H1 (cell line): Measurements from ENCODE around the gene STAT4. TPM values are rescaled to one million over a fixed set of nuclear protein-coding genes. Genes with fewer than 3 reads are reported as not detected.

Experiments used
- CTCF ChIA-PET: fragments of 300-600 bp; sonication (Branson Sonifier 250); formaldehyde crosslinking; loops from one replicate; lab custom pipeline; 2021; ENCODE audit not compliant: partially characterized antibody; lab: Charles Lee
- POLR2A ChIA-PET: fragments of 300-600 bp; sonication (Branson Sonifier 250); formaldehyde crosslinking; loops from one replicate; lab custom pipeline; 2021; ENCODE audit warnings: inconsistent platforms; ENCODE audit not compliant: partially characterized antibody; lab: Charles Lee
- DNase-seq, 2 experiments: peaks; one replicate each; pipeline versions ENCODE4 v3.0.0 to v3.0.0-alpha.2; 2010 to 2022; ENCODE audit warnings: low spot score in 2 of 2, low read depth in 1 of 2, mixed read lengths in 1 of 2
- FAIRE-seq: peaks from 2 replicates; lab custom pipeline; 2011; peaks lifted over from hg19 to GRCh38; lab: Jason Lieb, UNC
- H2AFZ ChIP-seq: 2 replicates; pipeline ENCODE4 v1.8.1; 2012; ENCODE audit warnings: low read length, inconsistent platforms
- H2AK5ac ChIP-seq: 2 replicates; pipeline ENCODE4 v1.6.1; 2013; ENCODE audit warnings: low read depth, low read length
- H2BK120ac ChIP-seq: replicated peaks from 2 replicates; pipeline ENCODE3; 2013; ENCODE audit warnings: low read depth, low read length, inconsistent platforms
- H2BK12ac ChIP-seq: 2 replicates; pipeline ENCODE4 v1.6.1; 2013; ENCODE audit warnings: low read depth, low read length
- H2BK15ac ChIP-seq: 2 replicates; pipeline ENCODE4 v1.6.1; 2013; ENCODE audit warnings: low read length
- H2BK20ac ChIP-seq: 2 replicates; pipeline ENCODE4 v1.6.1; 2013; ENCODE audit warnings: low read length
- H2BK5ac ChIP-seq: 2 replicates; pipeline ENCODE4 v1.6.1; 2013; ENCODE audit warnings: low read depth, low read length
- H3K14ac ChIP-seq: 2 replicates; pipeline ENCODE4 v1.6.1; 2013; ENCODE audit warnings: inconsistent platforms; ENCODE audit not compliant: insufficient read length
- H3K18ac ChIP-seq: 2 replicates; pipeline ENCODE4 v1.6.1; 2013; ENCODE audit warnings: low read length; ENCODE audit errors: extremely low read depth
- H3K23ac ChIP-seq: 2 replicates; pipeline ENCODE4 v1.6.1; 2013; ENCODE audit warnings: inconsistent platforms; ENCODE audit not compliant: insufficient read length
- H3K23me2 ChIP-seq: 2 replicates; pipeline ENCODE4 v1.6.1; 2013; ENCODE audit warnings: low read depth, low read length
- H3K27ac ChIP-seq: 2 replicates; pipeline ENCODE4 v1.6.1; 2011; ENCODE audit warnings: low read depth, low read length, inconsistent platforms
- H3K27me3 ChIP-seq, 4 experiments: replicated peaks in 1 of 4; 1 replicate in 1 of 4; 2 replicates in 3 of 4; pipeline versions ENCODE4 v1.6.1 to v1.8.1; 2011 to 2013; ENCODE audit warnings: low read length in 3 of 4, mild to moderate bottlenecking in 3 of 4, inconsistent platforms in 2 of 4, mixed read lengths in 2 of 4, moderate library complexity in 1 of 4; ENCODE audit not compliant: control insufficient read depth in 3 of 4, insufficient read depth in 3 of 4; ENCODE audit errors: extremely low read depth in 1 of 4
- H3K36me3 ChIP-seq, 4 experiments: 2 replicates each; pipeline versions ENCODE4 v1.6.1 to v1.8.1; 2011 to 2013; ENCODE audit warnings: mild to moderate bottlenecking in 4 of 4, low read length in 3 of 4, moderate library complexity in 2 of 4, control low read depth in 1 of 4, inconsistent platforms in 1 of 4; ENCODE audit not compliant: insufficient read depth in 4 of 4, control insufficient read depth in 2 of 4
- H3K4ac ChIP-seq: replicated peaks from 2 replicates; pipeline ENCODE3; 2013; ENCODE audit warnings: low read length, low read depth, mixed read lengths, inconsistent platforms; ENCODE audit not compliant: insufficient read length
- H3K4me1 ChIP-seq, 4 experiments: replicated peaks in 1 of 4; 1 replicate in 1 of 4; 2 replicates in 3 of 4; pipeline versions ENCODE4 v1.6.1 to v1.8.1; 2011 to 2013; ENCODE audit warnings: low read length in 3 of 4, inconsistent platforms in 2 of 4, mixed read lengths in 1 of 4; ENCODE audit not compliant: insufficient read depth in 4 of 4, control insufficient read depth in 3 of 4
- H3K4me2 ChIP-seq, 2 experiments: 2 replicates each; pipeline versions ENCODE4 v1.6.1 to v1.8.1; 2011 to 2013; ENCODE audit warnings: low read depth in 2 of 2, low read length in 2 of 2, control low read depth in 1 of 2, inconsistent platforms in 1 of 2, mild to moderate bottlenecking in 1 of 2; ENCODE audit not compliant: insufficient read depth in 1 of 2
- H3K4me3 ChIP-seq, 4 experiments: fragments of 200-600, 300-600 bp in 1 of 4; sonication (generic), shearing (Covaris generic), sonication (Bioruptor Twin) in 1 of 4; 2 replicates each; pipeline versions ENCODE4 v1.5.1 to v1.8.1; 2011 to 2016; ENCODE audit warnings: low read length in 4 of 4, low read depth in 3 of 4, control low read depth in 2 of 4, inconsistent platforms in 2 of 4, mild to moderate bottlenecking in 2 of 4, mixed read lengths in 1 of 4, moderate library complexity in 1 of 4; ENCODE audit not compliant: insufficient read depth in 2 of 4; ENCODE audit errors: extremely low read depth in 1 of 4
- H3K56ac ChIP-seq: replicated peaks from 2 replicates; pipeline ENCODE3; 2013; ENCODE audit warnings: low read depth, mild to moderate bottlenecking, mixed read lengths, low read length, inconsistent platforms; ENCODE audit not compliant: insufficient read length
- H3K79me1 ChIP-seq: 2 replicates; pipeline ENCODE4 v1.6.1; 2013; ENCODE audit warnings: low read depth, low read length, control low read depth
- H3K79me2 ChIP-seq, 2 experiments: 2 replicates each; pipeline versions ENCODE4 v1.6.1 to v1.8.1; 2012 to 2013; ENCODE audit warnings: low read length in 2 of 2, mild to moderate bottlenecking in 2 of 2, inconsistent platforms in 1 of 2; ENCODE audit not compliant: insufficient read depth in 2 of 2, control insufficient read depth in 1 of 2
- H3K9ac ChIP-seq, 4 experiments: replicated peaks in 1 of 4; 1 replicate in 1 of 4; 2 replicates in 3 of 4; pipeline versions ENCODE4 v1.6.1 to v1.8.1; 2011 to 2013; ENCODE audit warnings: low read depth in 3 of 4, low read length in 3 of 4, control low read depth in 2 of 4, mild to moderate bottlenecking in 2 of 4, moderate library complexity in 2 of 4, inconsistent platforms in 1 of 4; ENCODE audit errors: extremely low read depth in 1 of 4
- H3K9me3 ChIP-seq, 2 experiments: 2 replicates each; pipeline versions ENCODE4 v1.6.1 to v1.8.1; 2012 to 2013; ENCODE audit warnings: mild to moderate bottlenecking in 2 of 2, moderate library complexity in 2 of 2, control low read depth in 1 of 2, inconsistent platforms in 1 of 2, low read depth in 1 of 2, low read length in 1 of 2, mixed read lengths in 1 of 2; ENCODE audit not compliant: insufficient read depth in 2 of 2
- H4K20me1 ChIP-seq, 2 experiments: replicated peaks in 1 of 2; 2 replicates each; pipeline versions ENCODE3 to v1.8.1; 2011 to 2013; ENCODE audit warnings: inconsistent platforms in 2 of 2, low read length in 2 of 2, mild to moderate bottlenecking in 1 of 2; ENCODE audit not compliant: insufficient read depth in 2 of 2, control insufficient read depth in 1 of 2
- H4K5ac ChIP-seq: 2 replicates; pipeline ENCODE4 v1.6.1; 2013; ENCODE audit warnings: low read length, low read depth, mixed read lengths, inconsistent platforms; ENCODE audit not compliant: insufficient read length
- H4K8ac ChIP-seq: 2 replicates; pipeline ENCODE4 v1.8.0; 2013; ENCODE audit warnings: mild to moderate bottlenecking, moderate library complexity, low read length, inconsistent platforms; ENCODE audit not compliant: insufficient read depth; ENCODE audit errors: extremely low read depth
- H4K91ac ChIP-seq: replicated peaks from 2 replicates; pipeline ENCODE3; 2013; ENCODE audit warnings: low read length, mixed read lengths, inconsistent platforms; ENCODE audit not compliant: insufficient read length
- ASH2L ChIP-seq: fragments of 200-600, 300-600 bp; sonication (generic); IDR thresholded peaks from one replicate; pipeline ENCODE4 v1.7.1; 2017; ENCODE audit warnings: low read length
- CBX8 ChIP-seq: fragments of 300-800, 300-1000 bp; sonication (generic); IDR thresholded peaks from 2 replicates; pipeline ENCODE4 v1.7.1; 2016; ENCODE audit warnings: low read depth, low read length, borderline replicate concordance
- EP300 ChIP-seq, 2 experiments: IDR thresholded peaks; 1 replicate in 1 of 2; 2 replicates in 1 of 2; pipeline ENCODE4 v1.6.1; 2011 to 2012; ENCODE audit warnings: low read depth in 2 of 2, low read length in 2 of 2, mild to moderate bottlenecking in 2 of 2, borderline replicate concordance in 1 of 2, inconsistent platforms in 1 of 2, moderate library complexity in 1 of 2
- FOSL1 ChIP-seq: IDR thresholded peaks from 2 replicates; pipeline ENCODE4 v1.6.1; 2011; ENCODE audit warnings: mild to moderate bottlenecking, low read depth, low read length, moderate library complexity; ENCODE audit not compliant: insufficient read depth
- HDAC2 ChIP-seq, 2 experiments: fragments of 300-600 bp in 1 of 2; sonication (generic) in 1 of 2; IDR thresholded peaks; 2 replicates each; pipeline ENCODE4 v1.6.1; 2011 to 2012; ENCODE audit warnings: low read depth in 2 of 2, low read length in 2 of 2, mild to moderate bottlenecking in 2 of 2, moderate library complexity in 2 of 2, borderline replicate concordance in 1 of 2, inconsistent platforms in 1 of 2
- JUND ChIP-seq: IDR thresholded peaks from 2 replicates; pipeline ENCODE4 v1.6.1; 2011; ENCODE audit warnings: mild to moderate bottlenecking, improper control_type of control experiment, low read length
- KDM5A ChIP-seq: fragments of 200-600 bp; IDR thresholded peaks from 2 replicates; pipeline ENCODE4 v1.7.1; 2012; ENCODE audit warnings: mild to moderate bottlenecking, low read length, inconsistent platforms, mixed read lengths
- POLR2AphosphoS5 ChIP-seq: IDR thresholded peaks from 2 replicates; pipeline ENCODE4 v1.6.1; 2011; ENCODE audit warnings: low read depth, low read length
- RXRA ChIP-seq: IDR thresholded peaks from 2 replicates; pipeline ENCODE4 v1.6.1; 2011; ENCODE audit warnings: low read depth, mild to moderate bottlenecking, low read length, moderate library complexity; ENCODE audit not compliant: insufficient read depth
- WGBS, 2 experiments: shearing (Covaris generic) in 1 of 2; methylation state at CpG; one replicate each; pipeline versions ENCODE4 v1.1.6 to v1.1.7; 2013 to 2015; ENCODE audit warnings: low lambda C conversion rate in 2 of 2, mixed read lengths in 2 of 2, inconsistent platforms in 1 of 2, low coverage in 1 of 2, missing lambda C conversion rate in 1 of 2; ENCODE audit not compliant: insufficient replicate concordance in 2 of 2, insufficient coverage in 1 of 2, insufficient read length in 1 of 2; ENCODE audit errors: extremely low coverage in 1 of 2, missing lambda C conversion rate in 1 of 2; 5-methylcytosine and 5-hydroxymethylcytosine counted together
- polyA plus RNA-seq, 7 experiments: library from polyadenylated mRNA; depleted of rRNA in 3 of 7; stranded (reverse) in 5 of 7; unstranded in 2 of 7; fragments of >200 nt in 5 of 7; fragments of 200-250 nt in 2 of 7; gene quantifications; 1 replicate in 5 of 7; 2 replicates in 1 of 7; 4 replicates in 1 of 7; pipeline versions ENCODE4 v1.2.1 to v1.2.3, GENCODE V29; 2011 to 2013; ENCODE audit warnings: missing spikeins in 2 of 7, mixed read lengths in 2 of 7
- total RNA-seq: library from RNA; stranded (reverse); fragmentation: NEBNext Ultra II Directional; extraction: Animal tissue kit (Norgen Biotek cat#: 25700); gene quantifications from 2 replicates; pipeline ENCODE4 v1.2.1, GENCODE V29; 2021

STAT4 gene
- total and polyA plus RNA-seq, 2 of the 8 experiments (the other 6 are each of a cell fraction or from before 2014, with no cell fraction given): 0.36 to 0.63 TPM

GRCh38 chr2:191045141-191045540, 105.7 kb downstream of the STAT4 start:
- Histone ChIP-seq H3K9ac (no peak overlapping the region), H3K27ac (no peak overlapping the region), H4K20me1 (no peaks in the 10 kb centered on the region), H3K79me2 (no peaks in the 10 kb centered on the region), H4K91ac (no peak overlapping the region), H2BK12ac (no peak overlapping the region), H2BK120ac (no peak overlapping the region), H2AK5ac (no peak overlapping the region), H2BK15ac (no peak overlapping the region), H3K23me2 (no peaks in the 10 kb centered on the region), H3K36me3 (no peaks in the 10 kb centered on the region), H2AFZ (no peak overlapping the region), H2BK5ac (no peak overlapping the region), H3K9me3 (no peaks in the 10 kb centered on the region), H3K4me1 (no peaks in the 10 kb centered on the region), H3K27me3 (no peaks in the 10 kb centered on the region), H4K8ac (no peak overlapping the region), H3K18ac (no peak overlapping the region), H3K56ac (no peak overlapping the region), H2BK20ac (no peak overlapping the region), H3K4me2 (no peak overlapping the region)
- CTCF ChIA-PET: interaction anchor here (1.2 kb wide), 1 partner anchor 110 kb away, joined by 4 read pairs; no protein-coding TSS in a partner anchor
- 71% methylated on average over 1 of the region's 1 CpG; no CpG with 5 or more reads in 1 of the 2 experiments for WGBS, 2 experiments
- POLR2A ChIA-PET: no interaction called here
- FAIRE-seq: no peak
- TF ChIP-seq EP300 (IDR thresholded peaks at IDR 0.05; ENCODE audit: borderline replicate concordance in 1 of 2, low read depth in 2 of 2, low read length in 2 of 2) (no peak), KDM5A (no peak), HDAC2 (IDR thresholded peaks at IDR 0.05; ENCODE audit: borderline replicate concordance in 1 of 2, low read depth in 2 of 2, low read length in 2 of 2) (no peak), JUND (no peak), FOSL1 (no peak), POLR2AphosphoS5 (no peak), CBX8 (no peak), RXRA (no peak), ASH2L (no peak)
- TF ChIP-seq, all 59 proteins: peak for 0
- Histone ChIP-seq H3K23ac (no peak overlapping the region), H4K5ac (no peak overlapping the region), H3K79me1 (no peaks in the 10 kb centered on the region), H3K14ac (no peak overlapping the region), H3K4me3 (no peak overlapping the region), H3K4ac (no peak overlapping the region)
- no peak for DNase-seq
